ENCODE data around the gene CST5.

DNA sequence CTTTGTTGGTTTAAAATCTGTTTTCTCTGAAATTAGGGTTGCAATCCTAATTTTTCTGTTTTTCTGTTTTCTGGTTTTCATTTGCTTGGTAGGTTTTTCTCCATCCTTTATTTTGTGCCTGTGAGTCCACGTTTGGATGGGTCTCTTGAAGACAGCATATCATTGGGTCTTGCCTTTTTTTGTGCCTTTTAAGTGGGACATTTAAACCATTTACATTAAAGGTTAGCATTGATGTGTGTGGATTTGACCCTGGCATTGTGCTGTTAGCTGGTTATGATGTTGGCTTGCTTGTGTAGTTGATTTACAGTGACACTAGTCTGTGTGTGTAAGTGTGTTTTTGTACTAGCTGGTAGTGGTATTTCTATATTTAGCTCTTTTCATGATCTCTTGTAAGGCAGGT lies 28.0 kb upstream of the CST5 start:
- TF ChIP-seq YY1 (tag by site-specific recombination; IDR thresholded peaks at IDR 0.05), result no peak
- TF ChIP-seq CTCF (tag by site-specific recombination; IDR thresholded peaks at IDR 0.05), result no peak
- no peak for TF ChIP-seq ZNF24 (tag by site-specific recombination; IDR thresholded peaks at IDR 0.05)
- TF ChIP-seq GLIS1 (tag by site-specific recombination; IDR thresholded peaks at IDR 0.05), result no peak
- TF ChIP-seq IKZF3 (tag by site-specific recombination; IDR thresholded peaks at IDR 0.05), result no peak
- no peak for TF ChIP-seq ZNF132 (tag by site-specific recombination; IDR thresholded peaks at IDR 0.05; ENCODE audit: borderline replicate concordance)
- TF ChIP-seq ZNF18 (tag by site-specific recombination; IDR thresholded peaks at IDR 0.05), result no peak
- no peak for TF ChIP-seq ZBTB10 (tag by site-specific recombination; IDR thresholded peaks at IDR 0.05)
- TF ChIP-seq ZNF23 (tag by site-specific recombination; IDR thresholded peaks at IDR 0.05; ENCODE audit: borderline replicate concordance), result no peak
- TF ChIP-seq ZNF670 (tag by site-specific recombination; IDR thresholded peaks at IDR 0.05; ENCODE audit: low read depth), result no peak
- no peak for TF ChIP-seq ZNF792 (tag by site-specific recombination; IDR thresholded peaks at IDR 0.05)

Measured in HEK293 (cell line).